ENCODE data around the gene ANKRD63.

Gene ANKRD63

GRCh38 chr15:40277471-40277870 is 5.4 kb downstream of the ANKRD63 start:
- TF ChIP-seq ZC3H10 (CRISPR knock-in tag; IDR thresholded peaks at IDR 0.05) = no peak
- TF ChIP-seq ZNF565 (CRISPR knock-in tag; conservative IDR thresholded peaks at IDR 0.05; ENCODE audit: low read depth) = no peak
- no peak for TF ChIP-seq ZNF70 (CRISPR knock-in tag; IDR thresholded peaks at IDR 0.05)
- no peak for TF ChIP-seq CREB5 (CRISPR knock-in tag; IDR thresholded peaks at IDR 0.05; ENCODE audit: low read depth)
- TF ChIP-seq RARB (CRISPR knock-in tag; IDR thresholded peaks at IDR 0.05) = no peak
- TF ChIP-seq ESRRG (CRISPR knock-in tag; IDR thresholded peaks at IDR 0.05) = no peak
- no peak for TF ChIP-seq ZFP30 (CRISPR knock-in tag; IDR thresholded peaks at IDR 0.05)
- no peak for TF ChIP-seq PATZ1 (CRISPR knock-in tag; IDR thresholded peaks at IDR 0.05; ENCODE audit: borderline replicate concordance)
- no peak for TF ChIP-seq TSHZ2 (CRISPR knock-in tag; IDR thresholded peaks at IDR 0.05)
- TF ChIP-seq PPARA (CRISPR knock-in tag; IDR thresholded peaks at IDR 0.05; ENCODE audit: borderline replicate concordance) = no peak
- TF ChIP-seq TCF4 (CRISPR knock-in tag; IDR thresholded peaks at IDR 0.05; ENCODE audit: borderline replicate concordance) = no peak
- TF ChIP-seq CSDC2 (CRISPR knock-in tag; IDR thresholded peaks at IDR 0.05) = no peak
- ATAC-seq = no peak

GRCh38 chr15:40276927-40277326 is 5.9 kb downstream of the ANKRD63 start:
- no peak for ATAC-seq
- no peak for TF ChIP-seq CREB5 (CRISPR knock-in tag; IDR thresholded peaks at IDR 0.05; ENCODE audit: low read depth)
- no peak for TF ChIP-seq CSRNP3 (CRISPR knock-in tag; IDR thresholded peaks at IDR 0.05)
- no peak for TF ChIP-seq ZNF70 (CRISPR knock-in tag; IDR thresholded peaks at IDR 0.05)
- TF ChIP-seq GLIS3 (CRISPR knock-in tag; IDR thresholded peaks at IDR 0.05) = no peak
- TF ChIP-seq ESRRG (CRISPR knock-in tag; IDR thresholded peaks at IDR 0.05) = no peak
- no peak for TF ChIP-seq ZNF8 (CRISPR knock-in tag; IDR thresholded peaks at IDR 0.05)
- TF ChIP-seq TSHZ2 (CRISPR knock-in tag; IDR thresholded peaks at IDR 0.05) = no peak
- no peak for TF ChIP-seq POU6F1 (CRISPR knock-in tag; IDR thresholded peaks at IDR 0.05; ENCODE audit: borderline replicate concordance, low read depth)
- no peak for TF ChIP-seq ZFP3 (CRISPR knock-in tag; IDR thresholded peaks at IDR 0.05)
- TF ChIP-seq ARNTL (CRISPR knock-in tag; IDR thresholded peaks at IDR 0.05; ENCODE audit: borderline replicate concordance, low read depth) = no peak
- no peak for TF ChIP-seq TCF4 (CRISPR knock-in tag; IDR thresholded peaks at IDR 0.05; ENCODE audit: borderline replicate concordance)
- no peak for TF ChIP-seq PATZ1 (CRISPR knock-in tag; IDR thresholded peaks at IDR 0.05; ENCODE audit: borderline replicate concordance)
- TF ChIP-seq RARB (CRISPR knock-in tag; IDR thresholded peaks at IDR 0.05) = no peak
- TF ChIP-seq ZFP30 (CRISPR knock-in tag; IDR thresholded peaks at IDR 0.05) = no peak
- no peak for TF ChIP-seq ZNF565 (CRISPR knock-in tag; conservative IDR thresholded peaks at IDR 0.05; ENCODE audit: low read depth)

Measured in SK-N-SH treated with all-trans-retinoic acid at 6 μM for 48 hours (cell line).